HFFc6 (cell line): ENCODE data around the gene SLC46A1. TPM values are rescaled to one million over a fixed set of nuclear protein-coding genes. Genes with fewer than 3 reads are reported as not detected.

Experiments used
- DNase-seq: peaks from one replicate; pipeline ENCODE4 v3.0.0-alpha.2; 2018
- H3K27ac Mint-ChIP-seq: 2 replicates; pipeline ENCODE4 v1.8.0; 2020; ENCODE audit warnings: mild to moderate bottlenecking, mixed read lengths
- H3K27me3 Mint-ChIP-seq: 2 replicates; pipeline ENCODE4 v1.8.0; 2021; ENCODE audit warnings: mild to moderate bottlenecking, moderate library complexity, mixed read lengths; ENCODE audit not compliant: insufficient read depth
- H3K36me3 Mint-ChIP-seq: 2 replicates; pipeline ENCODE4 v1.8.0; 2021; ENCODE audit warnings: low read depth, mixed read lengths
- H3K4me1 Mint-ChIP-seq: 2 replicates; pipeline ENCODE4 v1.8.0; 2020; ENCODE audit warnings: low read depth, mixed read lengths
- H3K4me3 Mint-ChIP-seq: 2 replicates; pipeline ENCODE4 v1.8.0; 2020; ENCODE audit warnings: mild to moderate bottlenecking, moderate library complexity, mixed read lengths
- H3K9me3 Mint-ChIP-seq: 2 replicates; pipeline ENCODE4 v1.8.0; 2020; ENCODE audit warnings: mild to moderate bottlenecking, mixed read lengths
- total RNA-seq, 6 experiments: library from RNA; stranded (reverse); fragmentation: NEBNext Ultra II Directional; extraction: Animal tissue kit (Norgen Biotek cat#: 25700); gene quantifications; 2 replicates in 1 of 6; 3 replicates in 5 of 6; pipeline ENCODE4 v1.2.3, GENCODE V29; 2021
- TF ChIP-seq, protein P1 (sequence below): fragments of 200-600 bp; sonication (generic); IDR thresholded peaks from 2 replicates; pipeline ENCODE4 v1.5.0; 2021; ENCODE audit warnings: antibody characterized with exemption, mild to moderate bottlenecking

SLC46A1 gene
- total RNA-seq, 6 experiments from 2014 or later = 4.3 to 6.7 (median 6.4) TPM

DNA sequence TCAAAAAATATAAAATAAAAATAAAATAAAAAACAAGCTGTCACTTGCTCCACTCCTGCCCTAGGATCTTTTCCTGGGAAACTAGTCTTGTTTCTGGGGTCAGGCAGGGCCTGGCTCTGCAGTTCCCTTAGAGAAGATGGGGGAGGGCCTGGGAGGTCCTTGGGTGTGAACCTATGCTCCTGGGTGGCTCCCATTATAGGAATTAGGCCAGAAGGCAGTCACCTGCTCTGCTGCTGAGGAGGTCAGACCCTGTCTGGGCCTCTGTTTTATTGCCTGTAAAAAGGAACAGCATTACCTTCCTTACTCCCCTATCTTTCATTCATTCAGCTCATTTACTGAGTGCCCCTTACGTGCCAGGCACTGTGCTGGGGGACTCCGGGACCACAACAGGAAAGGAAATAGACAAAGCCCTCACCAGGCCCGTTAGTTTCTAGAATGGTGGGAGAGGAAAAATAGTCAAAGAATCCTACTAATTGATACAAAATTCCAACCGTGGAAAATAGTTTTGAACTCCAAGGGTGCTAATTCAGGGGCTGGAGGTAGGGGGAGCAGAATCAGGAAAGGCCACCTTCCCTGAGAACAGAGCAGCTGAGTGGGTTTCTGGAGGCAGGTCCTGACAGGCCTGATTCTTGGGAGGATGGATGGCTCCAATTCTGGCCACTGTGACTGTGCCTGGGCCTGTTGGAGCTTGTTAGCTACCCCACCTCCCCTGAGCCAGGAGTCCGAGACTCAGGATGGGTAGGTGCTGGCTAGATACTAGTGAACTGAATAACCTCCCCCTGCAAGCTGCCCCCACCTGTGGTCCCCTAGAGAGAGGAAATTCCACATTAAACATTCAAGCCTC, 1.3 kb upstream of the SLC46A1 start:
- Mint-ChIP-seq H3K27me3 (peaks cover 29% of the 10 kb centered on the region), H3K4me3 (no peak overlapping the region)
- no peak for DNase-seq

DNA sequence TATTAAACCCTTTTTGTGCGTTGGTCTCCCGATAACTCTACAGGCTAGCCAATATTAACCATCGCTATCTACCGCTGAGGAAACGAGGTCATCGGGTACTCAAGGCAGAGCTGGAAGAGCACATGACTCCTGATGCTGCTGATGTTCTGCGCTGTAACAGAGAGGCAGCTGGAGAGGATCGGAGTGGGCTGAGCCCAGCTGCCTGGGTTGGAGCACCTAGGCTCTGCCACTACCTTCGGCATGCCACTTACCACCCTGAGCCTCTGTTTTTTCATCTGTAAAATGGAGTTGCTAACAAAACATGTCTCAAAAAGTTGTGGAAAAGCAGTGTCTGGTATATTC, 432 bp upstream of the SLC46A1 start:
- Mint-ChIP-seq H3K9me3 (no peaks in the 10 kb centered on the region), H3K27me3 (peaks cover 32% of the 10 kb centered on the region), H3K27ac (no peak overlapping the region), H3K4me3 (peak overlapping the region; percentile 72), H3K36me3 (0 out of 2 replicates have a peak, but pooled peaks cover under 1% of the 10 kb centered on the region), H3K4me1 (no peaks in the 10 kb centered on the region)
- TF ChIP-seq, protein P1, sequence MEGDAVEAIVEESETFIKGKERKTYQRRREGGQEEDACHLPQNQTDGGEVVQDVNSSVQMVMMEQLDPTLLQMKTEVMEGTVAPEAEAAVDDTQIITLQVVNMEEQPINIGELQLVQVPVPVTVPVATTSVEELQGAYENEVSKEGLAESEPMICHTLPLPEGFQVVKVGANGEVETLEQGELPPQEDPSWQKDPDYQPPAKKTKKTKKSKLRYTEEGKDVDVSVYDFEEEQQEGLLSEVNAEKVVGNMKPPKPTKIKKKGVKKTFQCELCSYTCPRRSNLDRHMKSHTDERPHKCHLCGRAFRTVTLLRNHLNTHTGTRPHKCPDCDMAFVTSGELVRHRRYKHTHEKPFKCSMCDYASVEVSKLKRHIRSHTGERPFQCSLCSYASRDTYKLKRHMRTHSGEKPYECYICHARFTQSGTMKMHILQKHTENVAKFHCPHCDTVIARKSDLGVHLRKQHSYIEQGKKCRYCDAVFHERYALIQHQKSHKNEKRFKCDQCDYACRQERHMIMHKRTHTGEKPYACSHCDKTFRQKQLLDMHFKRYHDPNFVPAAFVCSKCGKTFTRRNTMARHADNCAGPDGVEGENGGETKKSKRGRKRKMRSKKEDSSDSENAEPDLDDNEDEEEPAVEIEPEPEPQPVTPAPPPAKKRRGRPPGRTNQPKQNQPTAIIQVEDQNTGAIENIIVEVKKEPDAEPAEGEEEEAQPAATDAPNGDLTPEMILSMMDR = no peak
- no peak for DNase-seq

More for the DNA sequence above, 1.3 kb upstream of the SLC46A1 start:
- Mint-ChIP-seq H3K27ac (no peak overlapping the region), H3K36me3 (no peaks in the 10 kb centered on the region), H3K9me3 (no peaks in the 10 kb centered on the region), H3K4me1 (no peaks in the 10 kb centered on the region)
- TF ChIP-seq, protein P1 = peak; percentile 32; the same call in 1 of the 2 replicates

DNA sequence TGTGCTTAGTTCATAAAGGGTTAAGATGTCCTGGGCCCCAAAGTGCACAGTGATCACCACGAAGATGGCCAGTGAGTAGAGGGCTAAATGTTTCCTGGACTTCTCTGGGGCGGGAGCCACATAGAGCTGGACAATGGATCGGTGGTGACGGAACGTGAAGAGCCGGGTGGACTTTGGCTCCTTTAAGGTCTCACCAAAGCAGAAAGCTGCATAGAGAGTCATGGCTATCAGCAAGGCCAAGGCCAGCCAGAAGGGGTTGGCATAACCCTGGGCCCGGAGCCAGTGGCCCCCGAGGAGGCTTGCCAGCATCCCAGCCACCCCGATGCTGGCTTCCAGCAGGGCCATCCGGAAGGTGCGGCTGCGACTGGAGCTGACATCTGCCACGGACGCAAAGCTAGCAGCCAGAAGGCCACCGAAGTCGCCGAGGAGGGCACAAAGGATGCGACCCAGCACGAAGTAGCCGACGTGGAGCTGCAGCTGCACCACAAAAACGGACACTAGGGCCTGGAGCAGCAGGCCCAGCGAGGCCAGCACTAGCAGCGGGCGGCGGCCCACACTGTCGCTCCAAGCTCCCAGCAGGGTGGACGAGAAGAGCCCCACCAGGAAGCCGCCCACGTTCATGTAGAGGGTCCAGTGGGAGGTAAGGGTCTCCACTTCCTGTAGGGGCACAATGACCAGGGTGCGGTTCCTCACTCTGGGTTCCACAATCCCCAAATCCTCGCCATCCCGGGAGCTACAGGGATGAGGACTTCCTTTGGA, 1.0 kb downstream of the SLC46A1 start:
- H3K9me3 Mint-ChIP-seq = no peaks in the 10 kb centered on the region
- H3K27ac Mint-ChIP-seq = no peak overlapping the region
- no peak for DNase-seq
- H3K4me3 Mint-ChIP-seq = peak overlapping the region; percentile 86
- no peaks in the 10 kb centered on the region for H3K4me1 Mint-ChIP-seq
- TF ChIP-seq, protein P1 = no peak
- H3K36me3 Mint-ChIP-seq = peaks cover 4% of the 10 kb centered on the region; the same call in 1 of the 2 replicates
- peaks cover 25% of the 10 kb centered on the region for H3K27me3 Mint-ChIP-seq

DNA sequence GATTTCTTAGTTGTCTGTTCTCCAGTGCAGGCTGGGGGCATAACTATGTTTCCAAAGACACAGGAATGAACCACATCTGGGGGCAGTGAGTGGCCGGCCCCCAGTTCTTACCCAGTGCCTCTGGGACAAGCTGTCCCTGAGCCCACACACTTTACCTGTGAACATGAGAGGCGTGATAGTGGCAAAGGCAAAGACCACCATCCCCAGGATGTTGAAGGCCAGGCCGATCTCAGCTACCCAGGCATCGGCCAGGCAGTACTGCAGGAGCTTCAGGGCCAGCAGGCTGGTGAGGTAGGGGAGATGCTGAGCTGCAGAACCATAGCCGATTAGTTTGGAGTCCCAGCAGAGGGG, 1.6 kb downstream of the SLC46A1 start:
- H3K4me3 Mint-ChIP-seq = peak overlapping the region; percentile 34
- no peak overlapping the region for H3K27ac Mint-ChIP-seq
- peaks cover 25% of the 10 kb centered on the region for H3K27me3 Mint-ChIP-seq

DNA sequence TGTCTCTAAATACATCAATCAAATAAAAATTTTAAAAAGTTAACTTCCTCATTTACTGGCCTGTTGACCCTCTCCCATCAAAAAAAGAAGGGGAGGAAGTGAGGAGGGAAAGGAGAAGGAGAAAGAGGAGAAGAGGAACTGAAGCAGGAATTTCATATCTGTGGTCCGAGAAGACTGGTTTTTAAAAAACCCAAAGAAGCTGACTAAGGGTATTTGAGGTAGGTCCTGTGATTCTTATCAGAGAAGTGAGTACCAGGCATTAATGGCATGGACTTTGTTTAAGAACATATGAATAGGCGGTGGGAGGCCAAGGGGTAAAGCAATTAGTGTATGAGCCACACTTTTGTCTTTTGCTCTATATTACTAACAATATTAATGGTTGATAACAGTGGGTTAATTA, 2.0 kb downstream of the SLC46A1 start:
- DNase-seq = no peak
- peaks cover under 1% of the 10 kb centered on the region; the same call in 1 of the 2 replicates for H3K4me1 Mint-ChIP-seq
- peaks cover 25% of the 10 kb centered on the region for H3K27me3 Mint-ChIP-seq
- H3K27ac Mint-ChIP-seq = no peak overlapping the region
- no peaks in the 10 kb centered on the region for H3K9me3 Mint-ChIP-seq
- H3K36me3 Mint-ChIP-seq = peaks cover 4% of the 10 kb centered on the region; the same call in 1 of the 2 replicates
- TF ChIP-seq, protein P1 = no peak
- H3K4me3 Mint-ChIP-seq = no peak overlapping the region

More for the DNA sequence above, 1.6 kb downstream of the SLC46A1 start:
- no peak for DNase-seq
- Mint-ChIP-seq H3K9me3 (no peaks in the 10 kb centered on the region), H3K36me3 (peaks cover 4% of the 10 kb centered on the region; the same call in 1 of the 2 replicates), H3K4me1 (no peaks in the 10 kb centered on the region; the same call in 1 of the 2 replicates)
- TF ChIP-seq, protein P1 = no peak
